ENCODE data around the gene MUC12. TPM values are rescaled to one million over a fixed set of nuclear protein-coding genes. Genes with fewer than 3 reads are reported as not detected.
A peak's percentile ranks its signal among the peaks of the same experiment; 100 is the strongest.

MUC12 gene
- total RNA-seq, 6 donors from 2014 or later = 0.69 to 2.1 (median 1.8) TPM; not detected in 3

DNA sequence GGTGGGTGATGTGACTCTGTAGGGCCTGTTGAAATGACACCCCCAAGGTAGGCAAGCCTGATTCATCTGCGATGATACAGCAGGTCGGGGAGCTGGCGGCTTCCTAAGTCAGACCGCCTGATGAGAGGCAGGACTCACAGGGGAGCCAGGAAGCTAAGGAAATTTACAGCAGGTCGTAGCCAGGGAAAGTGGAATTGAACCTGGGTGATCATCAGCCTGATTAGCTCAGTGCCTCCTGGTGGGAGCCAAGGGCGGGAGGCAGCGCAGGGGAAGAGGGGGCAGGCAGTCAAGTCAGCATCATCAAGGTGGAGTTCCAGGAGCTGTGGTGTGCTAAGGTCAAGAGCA is 97.4 kb downstream of the MUC12 start:
- DNase-seq = no peak
- peak in 1 of 2 donors; percentile 23 for ATAC-seq (ENCODE audit: low FRiP score in 2 of 2)
- no peaks in the 10 kb centered on the region for H3K36me3 ChIP-seq
- WGBS, 2 donors = 54 to 74% methylated on average over 4 to 7 of the region's 7 CpGs
- H3K27me3 ChIP-seq = no peaks in the 10 kb centered on the region
- no peak overlapping the region for H3K4me3 ChIP-seq
- H3K4me1 ChIP-seq = no peaks in the 10 kb centered on the region
- no peaks in the 10 kb centered on the region for H3K9me3 ChIP-seq
- no peak overlapping the region for H3K27ac ChIP-seq
- no peak for TF ChIP-seq EP300 (IDR thresholded peaks at IDR 0.05)

DNA sequence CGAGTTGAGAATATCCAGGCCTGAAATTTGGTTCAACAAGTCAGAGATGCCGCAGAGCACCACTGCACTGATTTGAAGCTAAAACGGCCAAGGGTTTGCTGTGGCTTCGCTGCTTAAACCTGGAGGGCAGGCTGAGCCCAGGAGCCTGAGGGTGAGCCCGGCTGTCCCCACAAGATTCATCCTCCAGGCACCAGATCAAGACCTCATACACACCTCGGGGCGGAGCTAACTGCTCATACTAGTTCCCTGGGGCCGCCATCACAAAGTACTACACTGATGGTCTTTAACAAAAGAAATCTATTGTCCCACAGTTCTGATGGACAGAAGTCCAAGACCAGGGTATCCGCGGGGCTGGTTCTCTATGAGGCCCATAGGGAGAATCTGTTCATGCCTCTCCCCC is 99.0 kb downstream of the MUC12 start:
- H3K36me3 ChIP-seq = no peaks in the 10 kb centered on the region
- ATAC-seq (ENCODE audit: low FRiP score in 2 of 2) (no peak), DNase-seq (no peak)
- no peak overlapping the region for H3K27ac ChIP-seq
- TF ChIP-seq, protein P1, sequence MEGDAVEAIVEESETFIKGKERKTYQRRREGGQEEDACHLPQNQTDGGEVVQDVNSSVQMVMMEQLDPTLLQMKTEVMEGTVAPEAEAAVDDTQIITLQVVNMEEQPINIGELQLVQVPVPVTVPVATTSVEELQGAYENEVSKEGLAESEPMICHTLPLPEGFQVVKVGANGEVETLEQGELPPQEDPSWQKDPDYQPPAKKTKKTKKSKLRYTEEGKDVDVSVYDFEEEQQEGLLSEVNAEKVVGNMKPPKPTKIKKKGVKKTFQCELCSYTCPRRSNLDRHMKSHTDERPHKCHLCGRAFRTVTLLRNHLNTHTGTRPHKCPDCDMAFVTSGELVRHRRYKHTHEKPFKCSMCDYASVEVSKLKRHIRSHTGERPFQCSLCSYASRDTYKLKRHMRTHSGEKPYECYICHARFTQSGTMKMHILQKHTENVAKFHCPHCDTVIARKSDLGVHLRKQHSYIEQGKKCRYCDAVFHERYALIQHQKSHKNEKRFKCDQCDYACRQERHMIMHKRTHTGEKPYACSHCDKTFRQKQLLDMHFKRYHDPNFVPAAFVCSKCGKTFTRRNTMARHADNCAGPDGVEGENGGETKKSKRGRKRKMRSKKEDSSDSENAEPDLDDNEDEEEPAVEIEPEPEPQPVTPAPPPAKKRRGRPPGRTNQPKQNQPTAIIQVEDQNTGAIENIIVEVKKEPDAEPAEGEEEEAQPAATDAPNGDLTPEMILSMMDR (IDR thresholded peaks at IDR 0.05) = no peak
- TF ChIP-seq EP300 (IDR thresholded peaks at IDR 0.05) (no peak), POLR2AphosphoS5 (IDR thresholded peaks at IDR 0.05) (no peak), POLR2A (IDR thresholded peaks at IDR 0.05) (no peak)
- H3K27me3 ChIP-seq = no peaks in the 10 kb centered on the region
- H3K4me1 ChIP-seq = no peaks in the 10 kb centered on the region
- WGBS, 2 donors = 92 to 93% methylated on average over 6 to 10 of the region's 10 CpGs
- H3K9me3 ChIP-seq = no peaks in the 10 kb centered on the region
- no peak overlapping the region for H3K4me3 ChIP-seq

Small RNA genes lying within 50 kb of the gene (small RNA-seq; reads per million reads assigned to genes)
- 0 reads per million in 4 donors for gene RPS29P15

Other genes with a start within 250 kb of the MUC12 start
- gene EPO, start 249.1 kb upstream of the MUC12 start, total RNA-seq = under 1 TPM in 1 of 6 donors, not detected in 5; 0.20 TPM
- gene ZAN, start 236.0 kb upstream of the MUC12 start, total RNA-seq = not detected
- 10 to 100 TPM; 36.7 to 96.5 (median 56.6) TPM for gene EPHB4, start 142.0 kb upstream of the MUC12 start, total RNA-seq
- 10 to 100 TPM; 14.5 to 50.1 (median 43.9) TPM for gene SLC12A9, start 116.9 kb upstream of the MUC12 start, total RNA-seq
- gene TRIP6, start 102.2 kb upstream of the MUC12 start, total RNA-seq = 10 to 100 TPM; 17.8 to 74.3 (median 67.3) TPM
- gene SRRT, start 94.5 kb upstream of the MUC12 start, total RNA-seq = 100 to 1,000 TPM in 4 of 6 donors, 10 to 100 TPM in 2; 57.9 to 324 (median 111) TPM
- gene UFSP1, start 79.8 kb upstream of the MUC12 start, total RNA-seq = 1 to 10 TPM in 4 of 6 donors, under 1 TPM in 1, not detected in 1; 0.55 to 8.5 (median 4.8) TPM
- gene ACHE, start 73.7 kb upstream of the MUC12 start, total RNA-seq = 1 to 10 TPM in 5 of 6 donors, not detected in 1; 1.3 to 2.9 (median 2.2) TPM
- 1 to 10 TPM in 3 of 6 donors, under 1 TPM in 3; 0.30 to 3.1 (median 0.94) TPM for gene MUC3A, start 20.0 kb upstream of the MUC12 start, total RNA-seq
- gene MUC17, start 50.5 kb downstream of the MUC12 start, total RNA-seq = not detected
- 10 to 100 TPM; 25.4 to 66.1 (median 51.3) TPM for gene TRIM56, start 115.9 kb downstream of the MUC12 start, total RNA-seq
- gene SERPINE1, start 157.5 kb downstream of the MUC12 start, total RNA-seq = 100 to 1,000 TPM in 1 of 6 donors, 10 to 100 TPM in 4, 1 to 10 TPM in 1; 8.4 to 125 (median 24.0) TPM
- 10 to 100 TPM; 17.1 to 41.9 (median 33.8) TPM for gene AP1S1, start 184.9 kb downstream of the MUC12 start, total RNA-seq
- gene VGF, start 196.0 kb downstream of the MUC12 start, total RNA-seq = under 1 TPM in 2 of 6 donors, not detected in 4; 0.24 to 0.33 TPM
- not detected for gene NAT16, start 210.7 kb downstream of the MUC12 start, total RNA-seq
- not detected for gene MOGAT3, start 231.5 kb downstream of the MUC12 start, total RNA-seq
- gene PLOD3, start 248.0 kb downstream of the MUC12 start, total RNA-seq = 100 to 1,000 TPM in 1 of 6 donors, 10 to 100 TPM in 5; 38.2 to 104 (median 66.2) TPM
- 10 to 100 TPM; 46.1 to 74.3 (median 68.5) TPM for gene ZNHIT1, start 248.6 kb downstream of the MUC12 start, total RNA-seq